ENCODE measurements around the gene PROCR.
"Not testable (repeated sequence)": the region's sequence is repeated elsewhere in the genome, so short reads cannot be mapped to it uniquely, and the experiment has no call there.

Gene PROCR

DNA sequence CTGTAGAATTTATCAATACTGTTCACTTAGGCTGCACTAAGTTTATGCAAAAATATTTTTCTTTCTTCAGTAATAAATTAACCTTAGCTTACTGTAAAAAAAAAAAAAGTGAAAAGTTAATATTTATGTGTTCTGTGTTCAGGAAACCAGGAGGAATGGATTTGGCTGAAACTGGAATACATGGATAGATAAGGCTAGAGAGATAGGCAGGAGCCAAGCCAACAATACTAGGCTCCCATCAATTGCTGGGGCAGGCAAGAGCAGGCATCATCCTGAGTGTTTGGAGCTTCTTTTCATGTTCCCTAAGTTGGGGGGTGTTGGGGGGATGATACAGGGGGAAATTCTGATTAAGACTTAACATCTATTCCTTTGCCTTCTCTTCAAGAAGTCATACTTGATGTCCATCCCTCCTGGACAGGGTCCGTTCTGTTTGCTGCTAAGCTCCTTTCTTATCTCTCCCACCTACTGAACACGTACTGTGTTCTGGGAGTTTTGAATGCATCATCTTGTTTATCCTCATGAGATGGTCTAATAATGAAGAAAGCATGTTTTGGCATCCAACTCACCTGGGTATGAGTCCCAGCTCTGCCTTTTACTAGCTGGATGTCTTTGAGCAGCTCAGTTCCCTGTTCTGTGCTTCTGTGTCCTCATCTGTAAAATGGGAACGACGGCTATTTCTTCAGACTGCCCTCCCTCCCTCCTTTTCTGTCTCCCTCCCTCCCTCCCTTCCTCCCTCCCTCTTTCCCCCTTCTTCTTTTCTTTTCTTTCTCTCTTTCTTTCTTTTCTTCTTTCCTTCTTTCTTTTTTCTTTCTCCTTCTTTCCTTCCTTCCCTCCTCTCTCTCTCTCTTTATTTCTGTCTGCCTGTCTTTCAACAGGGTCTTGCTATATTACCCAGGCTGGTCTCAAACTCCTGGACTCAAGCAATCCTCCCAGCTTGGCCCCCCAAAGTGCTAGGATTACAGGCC, 6.4 kb upstream of the PROCR start:
- no peak for DNase-seq

DNA sequence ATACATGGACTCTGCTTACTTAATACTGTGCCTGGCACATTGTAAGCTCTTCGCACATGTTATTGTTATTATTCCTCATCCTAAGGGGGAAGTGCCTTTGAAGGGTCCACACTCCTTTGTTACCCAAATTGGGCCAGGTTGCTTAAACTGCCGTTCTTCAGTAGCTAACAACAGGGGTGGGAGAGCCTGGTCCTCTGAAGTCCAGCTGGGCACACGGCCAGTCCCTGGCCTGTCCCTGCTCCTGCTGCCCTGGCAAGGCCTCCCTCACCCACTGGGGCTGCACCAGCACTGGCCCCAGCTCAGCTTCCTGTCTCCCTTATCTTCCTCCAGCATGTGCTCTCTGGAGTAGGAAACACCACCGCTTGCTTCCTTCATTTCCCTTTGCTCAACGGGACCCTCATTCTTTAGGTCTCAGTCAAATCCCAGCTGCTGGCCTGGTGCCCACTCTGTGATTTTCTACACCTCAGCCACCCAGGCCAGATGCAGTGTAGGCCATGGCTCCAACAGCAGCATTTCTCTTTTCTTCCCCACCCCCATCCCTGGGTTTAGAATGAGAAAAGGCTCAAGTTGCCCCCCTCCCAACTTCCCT, 5.5 kb upstream of the PROCR start:
- no peak for DNase-seq

DNA sequence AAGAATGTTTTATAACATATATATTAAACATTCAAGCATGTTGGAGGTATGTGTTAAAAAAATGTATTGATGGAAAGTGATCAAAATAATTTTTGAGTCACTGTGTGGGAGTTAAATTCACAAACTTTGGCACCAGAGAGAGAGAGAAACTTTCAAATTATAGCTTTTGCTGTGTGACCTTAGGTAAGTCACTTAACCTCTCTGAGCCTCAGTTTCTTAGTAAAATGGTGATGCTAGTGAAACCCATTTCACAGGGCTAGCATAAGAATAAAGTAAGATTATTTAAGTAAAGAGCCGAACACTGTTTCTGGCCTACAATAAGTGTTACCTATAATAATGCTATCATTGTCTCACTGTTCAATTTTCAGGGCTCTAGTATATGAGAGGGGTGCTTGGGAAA, 4.1 kb upstream of the PROCR start:
- DNase-seq = no peak

DNA sequence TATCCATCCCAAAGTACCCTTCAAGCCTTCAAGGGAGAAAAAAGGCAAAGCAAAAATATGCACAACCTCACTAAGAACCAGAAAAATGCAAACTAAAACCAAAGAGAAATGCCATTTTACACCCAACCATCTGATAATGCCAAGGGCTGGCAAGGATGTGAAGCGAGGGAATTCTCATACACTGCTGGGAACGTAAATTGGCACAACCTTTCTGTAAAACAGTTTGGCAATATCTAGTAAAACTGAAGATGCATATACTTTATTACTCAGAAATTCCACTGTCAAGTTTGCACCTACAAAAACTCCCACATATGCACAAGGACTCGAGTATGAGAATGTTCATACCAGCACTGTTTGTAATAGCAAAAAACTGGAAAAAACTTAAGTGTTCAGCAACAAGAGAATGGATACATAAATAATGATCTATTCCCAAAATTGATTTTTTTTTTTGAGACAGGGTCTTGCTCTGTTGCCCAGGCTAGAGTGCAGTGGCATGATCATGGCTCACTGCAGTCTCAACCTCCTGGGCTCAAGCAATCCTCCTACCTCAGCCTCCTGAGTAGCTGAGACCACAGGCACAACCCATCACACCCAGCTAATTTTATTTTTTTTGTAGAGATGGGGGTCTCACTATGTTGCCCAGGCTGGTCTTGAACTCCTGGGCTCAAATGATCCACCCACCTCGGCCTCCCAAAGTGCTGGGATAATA, 3.0 kb upstream of the PROCR start:
- DNase-seq = not testable (repeated sequence)

DNA sequence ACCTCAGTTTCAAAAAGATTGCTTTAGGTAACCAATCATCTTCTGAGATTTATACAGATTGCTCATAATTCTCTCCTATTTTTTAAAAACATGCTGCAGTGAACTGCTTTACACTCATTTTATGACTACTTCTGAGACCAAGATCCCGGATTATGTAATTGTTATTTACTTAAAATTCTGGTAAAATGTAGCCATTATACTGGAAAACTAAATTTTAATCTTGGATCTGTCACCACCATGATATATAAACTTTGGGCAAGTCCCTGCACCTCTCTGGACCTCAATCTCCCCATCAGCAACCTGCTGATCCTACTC, 477 bp upstream of the PROCR start:
- DNase-seq = no peak

DNA sequence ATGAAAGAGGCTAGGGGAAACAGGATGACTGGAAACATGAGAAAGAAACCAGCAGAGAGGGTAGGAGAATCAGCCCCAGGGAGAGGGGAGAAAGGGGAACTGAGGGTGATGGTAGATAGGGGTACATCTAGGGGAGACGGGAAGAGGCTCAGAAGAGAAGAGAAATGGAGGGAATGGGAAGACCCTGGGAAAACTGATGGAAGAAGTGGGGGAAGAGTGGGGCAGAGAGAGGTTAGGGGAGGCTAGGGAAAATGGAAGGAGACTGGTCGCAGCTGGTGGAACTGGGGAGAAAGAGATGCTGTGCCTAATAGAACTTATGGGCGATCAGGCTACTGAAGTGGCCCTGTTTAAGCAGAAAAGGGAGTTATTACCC, 548 bp downstream of the PROCR start:
- DNase-seq = no peak

DNA sequence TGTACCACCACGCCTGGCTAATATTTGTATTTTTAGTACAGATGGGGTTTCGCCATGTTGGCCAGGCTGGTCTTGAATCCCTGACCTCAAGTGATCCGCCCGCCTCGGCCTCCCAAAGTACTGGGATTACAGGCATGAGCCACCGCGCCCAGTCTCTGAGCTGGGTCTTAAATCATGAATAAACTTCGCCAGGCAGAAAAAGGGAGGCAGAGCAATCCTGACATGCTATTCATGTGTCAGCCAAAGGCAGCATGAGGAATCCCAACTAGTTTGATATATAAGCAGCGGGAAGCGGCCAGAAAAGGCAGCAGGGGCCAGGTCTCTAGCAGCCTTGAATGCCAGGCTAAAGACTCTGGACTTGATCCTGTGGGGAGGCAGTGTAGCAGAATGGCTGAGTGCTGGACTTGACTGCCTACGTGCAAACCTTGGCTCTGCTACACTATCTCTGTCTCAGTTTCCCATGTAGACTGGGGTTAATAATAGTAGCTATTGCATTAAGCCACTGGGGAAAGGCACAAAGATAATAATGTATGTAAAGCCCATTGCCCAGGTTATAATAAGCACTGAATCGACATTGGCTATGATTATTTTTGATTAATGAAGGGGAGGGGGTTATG, 1.8 kb downstream of the PROCR start:
- no peak for DNase-seq

DNA sequence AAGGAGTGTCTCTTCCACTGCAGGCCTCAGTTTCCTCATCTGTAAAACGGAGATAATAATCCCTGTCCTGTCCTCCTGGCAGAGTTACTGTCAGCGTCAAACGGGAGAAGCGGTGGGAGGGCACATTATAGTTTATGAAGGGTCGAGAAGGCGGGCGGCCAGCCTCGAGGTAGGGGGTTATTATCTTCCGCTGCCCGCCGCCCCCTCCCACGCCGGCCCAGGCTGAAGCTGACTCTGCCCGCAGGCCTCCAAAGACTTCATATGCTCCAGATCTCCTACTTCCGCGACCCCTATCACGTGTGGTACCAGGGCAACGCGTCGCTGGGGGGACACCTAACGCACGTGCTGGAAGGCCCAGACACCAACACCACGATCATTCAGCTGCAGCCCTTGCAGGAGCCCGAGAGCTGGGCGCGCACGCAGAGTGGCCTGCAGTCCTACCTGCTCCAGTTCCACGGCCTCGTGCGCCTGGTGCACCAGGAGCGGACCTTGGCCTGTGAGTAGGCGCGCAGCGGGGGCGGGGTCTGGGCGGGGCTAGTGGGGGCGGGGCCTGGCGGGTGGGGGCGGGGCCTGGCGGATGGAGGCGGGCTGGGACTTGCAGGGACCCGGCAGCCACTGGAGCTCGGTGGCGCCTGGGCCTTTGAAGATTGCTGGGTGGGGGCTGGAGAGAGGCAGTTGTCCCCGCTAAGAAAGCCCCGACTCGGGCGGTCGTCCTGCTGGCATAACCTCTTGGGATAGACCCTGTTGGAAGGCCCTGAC, 2.8 kb downstream of the PROCR start:
- DNase-seq = no peak

DNA sequence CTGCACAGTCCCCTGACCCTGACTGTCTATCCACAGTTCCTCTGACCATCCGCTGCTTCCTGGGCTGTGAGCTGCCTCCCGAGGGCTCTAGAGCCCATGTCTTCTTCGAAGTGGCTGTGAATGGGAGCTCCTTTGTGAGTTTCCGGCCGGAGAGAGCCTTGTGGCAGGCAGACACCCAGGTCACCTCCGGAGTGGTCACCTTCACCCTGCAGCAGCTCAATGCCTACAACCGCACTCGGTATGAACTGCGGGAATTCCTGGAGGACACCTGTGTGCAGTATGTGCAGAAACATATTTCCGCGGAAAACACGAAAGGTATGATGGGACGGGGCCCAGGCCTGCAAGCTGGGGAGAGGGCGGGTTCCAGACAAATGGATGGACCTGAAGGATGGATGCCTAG, 4.3 kb downstream of the PROCR start:
- no peak for DNase-seq

DNA sequence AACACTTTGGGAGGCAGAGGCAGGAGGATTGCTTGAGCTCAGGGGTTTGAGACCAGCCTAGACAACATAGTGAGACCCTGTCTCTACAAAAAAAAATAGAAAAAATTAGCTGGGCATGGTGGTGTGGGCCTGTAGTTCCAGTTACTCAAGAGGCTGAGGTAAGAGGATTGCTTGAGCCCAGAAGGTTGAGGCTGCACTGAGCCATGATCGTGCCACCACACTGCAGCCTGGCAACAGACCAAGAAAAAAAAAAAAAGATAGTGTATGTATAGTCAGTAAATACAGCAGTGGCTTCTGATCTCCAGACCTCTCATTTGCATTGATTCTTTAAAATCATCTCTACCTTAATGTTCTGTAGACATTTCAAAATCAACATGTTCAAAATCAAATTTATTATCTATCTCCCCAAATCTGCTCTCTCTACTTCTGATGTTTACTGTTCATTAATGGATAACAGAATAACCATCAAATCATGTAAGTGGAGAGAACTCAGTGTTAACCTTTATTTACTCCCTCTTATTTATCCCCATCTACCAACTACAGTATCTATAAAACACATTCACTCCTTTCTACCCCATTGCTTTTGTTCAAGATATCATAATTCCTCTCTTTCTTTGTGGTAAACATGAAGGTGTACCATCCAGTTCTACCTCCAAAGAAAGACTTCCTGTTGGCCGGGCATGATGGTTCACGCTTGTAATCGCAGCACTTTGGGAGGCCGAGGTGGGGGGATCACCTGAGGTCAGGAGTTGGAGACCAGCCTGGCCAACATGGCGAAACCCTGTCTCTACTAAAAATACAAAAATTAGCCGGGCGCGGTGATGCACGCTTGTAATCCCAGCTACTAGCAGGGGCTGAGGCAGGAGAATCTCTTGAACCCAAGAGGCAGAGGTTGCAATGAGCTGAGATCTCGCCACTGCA, 7.7 kb downstream of the PROCR start:
- DNase-seq = no peak

DNA sequence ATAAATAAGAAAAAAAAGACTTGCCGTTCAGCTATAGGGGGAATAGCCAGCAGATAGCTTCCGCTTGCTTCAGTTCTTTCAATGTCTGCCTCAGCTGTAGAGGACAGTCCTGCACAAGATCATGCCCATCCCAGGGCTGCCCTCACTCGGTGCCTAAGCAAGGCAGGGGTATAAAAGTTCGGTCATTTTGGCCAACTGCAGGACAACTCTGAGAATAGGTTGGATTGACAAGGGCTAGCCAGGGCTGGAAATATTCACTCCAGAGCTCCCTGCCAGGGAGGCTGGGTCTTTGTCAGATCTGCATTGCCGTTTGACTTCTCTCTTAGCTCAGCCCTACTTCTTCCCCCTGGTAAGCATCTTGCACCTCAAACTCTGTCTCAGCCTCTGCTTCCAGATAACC, 8.4 kb downstream of the PROCR start:
- DNase-seq = no peak

DNA sequence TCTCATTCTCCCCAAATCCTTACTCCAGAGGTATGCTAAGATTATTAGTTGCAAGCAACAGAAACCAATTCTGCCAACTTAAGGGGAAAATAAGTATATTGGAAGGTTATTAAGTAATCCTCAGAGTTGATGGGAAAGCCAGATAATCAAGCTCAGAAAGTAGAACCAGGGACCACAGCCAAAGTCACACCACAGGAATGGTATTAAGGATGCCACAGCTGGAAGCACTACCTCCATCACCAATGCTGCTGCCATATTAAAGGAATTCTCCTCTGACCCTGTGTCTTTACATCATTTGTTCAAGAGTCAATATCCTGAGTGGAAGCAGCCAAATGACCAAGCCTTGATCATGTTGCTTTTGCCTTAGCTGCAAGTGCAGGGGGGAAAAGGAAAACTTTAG, 9.9 kb downstream of the PROCR start:
- DNase-seq = no peak

DNA sequence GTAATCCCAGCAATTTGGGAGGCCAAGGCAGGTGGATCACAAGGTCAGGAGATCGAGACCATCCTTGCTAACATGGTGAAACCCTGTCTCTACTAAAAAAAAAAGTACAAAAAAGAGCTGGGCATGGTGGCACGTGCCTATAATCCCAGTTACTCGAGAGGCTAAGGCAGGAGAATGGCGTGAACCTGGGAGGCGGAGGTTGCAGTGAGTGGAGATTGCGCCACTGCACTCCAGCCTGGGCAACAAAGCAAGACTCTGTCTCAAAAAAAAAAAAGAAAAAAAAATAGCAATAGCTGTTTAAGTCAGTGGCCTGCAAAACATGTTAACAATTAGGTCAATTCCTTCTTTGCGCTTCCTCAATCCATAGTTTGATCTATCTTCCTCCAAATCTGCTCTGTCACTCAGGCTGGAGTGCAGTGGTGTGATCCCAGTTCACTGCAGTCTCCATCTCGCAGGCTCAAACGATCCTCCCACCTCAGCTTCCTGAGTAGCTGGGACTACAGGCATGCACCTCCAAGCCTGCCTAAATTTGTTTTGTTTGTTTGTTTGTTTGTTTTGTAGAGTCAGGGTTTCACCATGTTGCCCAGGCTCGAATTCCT, 14.9 kb downstream of the PROCR start:
- not testable (repeated sequence) for DNase-seq

DNA sequence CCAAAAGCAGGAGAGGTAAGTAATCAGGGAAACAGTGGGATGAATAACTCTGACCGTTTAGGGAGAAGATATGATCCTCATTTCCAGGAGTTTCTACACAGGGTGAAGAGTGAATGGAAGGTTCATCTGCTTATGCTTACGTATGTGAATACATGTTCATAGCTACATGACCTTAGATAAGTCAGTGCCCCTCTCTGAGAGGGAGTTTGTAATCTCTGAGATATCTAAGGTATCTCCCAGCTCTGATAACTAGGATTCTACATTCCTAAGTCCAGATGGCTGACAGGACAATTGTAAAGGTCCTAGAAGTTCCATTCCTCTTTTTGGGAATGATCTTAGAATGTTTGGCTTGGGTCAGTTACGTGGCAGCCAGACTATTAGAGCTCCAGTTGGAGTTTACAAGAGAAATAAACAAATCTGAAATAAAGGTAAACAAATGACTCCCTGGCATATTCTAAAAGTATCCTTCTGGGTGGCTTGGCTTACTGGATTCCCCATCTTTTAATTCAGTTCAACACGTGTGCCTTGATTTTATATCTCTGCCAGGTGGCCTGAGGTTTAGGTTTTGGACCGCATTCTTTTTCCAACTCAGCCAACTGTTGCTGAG, 15.8 kb downstream of the PROCR start:
- no peak for DNase-seq

DNA sequence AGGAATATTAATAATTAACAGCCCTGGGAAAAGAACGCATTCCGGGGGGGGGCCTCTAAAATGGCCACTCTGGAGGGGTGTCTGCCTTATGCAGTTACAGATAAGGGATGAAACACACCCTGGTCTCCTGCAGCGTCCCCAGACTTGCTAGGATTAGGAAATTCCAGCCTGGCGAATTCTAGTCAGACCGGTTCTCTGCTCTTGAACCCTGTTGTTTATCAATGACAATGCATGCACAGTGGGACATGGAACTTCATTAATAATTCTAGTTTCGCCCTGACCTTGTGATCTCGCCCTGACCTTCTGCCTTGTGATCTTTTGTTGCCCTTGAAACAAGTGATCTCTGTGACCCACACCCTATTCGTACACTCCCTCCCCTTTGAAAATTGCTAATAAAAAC, 17.4 kb downstream of the PROCR start:
- DNase-seq = not testable (repeated sequence)

DNA sequence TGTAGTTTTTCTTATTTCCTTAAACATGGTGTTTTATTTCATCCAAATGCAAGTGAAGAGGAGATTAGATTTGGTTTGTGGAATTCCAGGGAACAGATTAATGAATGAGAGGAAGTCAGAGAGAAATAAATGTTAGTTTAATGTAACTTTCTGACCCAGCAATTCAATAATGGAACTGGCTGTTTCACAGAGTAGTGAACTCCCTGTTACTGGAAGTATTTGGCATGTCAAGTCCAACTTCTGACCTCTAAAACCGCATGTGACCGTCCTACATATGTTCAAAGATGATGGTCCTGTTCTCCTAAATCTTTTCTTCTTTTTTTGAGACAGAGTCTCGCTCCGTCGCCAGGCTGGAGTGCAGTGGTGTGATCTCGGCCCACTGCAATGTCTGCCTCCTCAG, 18.7 kb downstream of the PROCR start:
- no peak for DNase-seq

DNA sequence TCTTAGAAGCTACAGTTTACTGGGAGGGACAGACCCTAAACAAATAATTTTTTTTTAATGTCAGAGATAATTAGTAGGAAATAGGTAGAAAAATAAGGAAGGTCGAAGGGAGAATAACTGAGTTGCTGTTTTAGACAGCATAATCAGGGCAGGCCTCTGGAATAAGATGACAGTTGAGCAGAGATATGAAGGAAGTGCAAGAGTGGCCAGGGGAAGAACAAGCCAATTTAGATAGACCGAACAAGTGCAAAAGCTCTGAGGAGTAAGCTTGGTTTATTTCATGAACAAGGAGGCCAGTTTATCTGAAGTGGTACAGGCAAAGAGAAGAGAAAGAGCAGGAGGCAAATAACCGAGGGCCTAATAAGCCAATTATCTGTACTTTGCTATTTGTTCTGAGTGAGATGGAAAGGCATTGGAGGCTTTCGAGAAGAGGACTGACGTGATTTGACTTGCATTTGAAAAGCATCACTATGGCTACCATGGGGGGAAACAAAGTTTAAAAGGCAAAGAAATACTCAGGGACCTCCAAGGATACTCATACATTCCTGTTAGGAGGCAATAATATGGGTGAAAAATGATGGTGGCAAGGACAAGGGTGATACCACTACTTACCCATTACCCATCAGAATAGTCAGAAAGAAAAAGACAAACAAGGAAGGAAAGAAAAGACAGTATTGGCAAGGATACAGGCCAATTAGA, 19.7 kb downstream of the PROCR start:
- no peak for DNase-seq

DNA sequence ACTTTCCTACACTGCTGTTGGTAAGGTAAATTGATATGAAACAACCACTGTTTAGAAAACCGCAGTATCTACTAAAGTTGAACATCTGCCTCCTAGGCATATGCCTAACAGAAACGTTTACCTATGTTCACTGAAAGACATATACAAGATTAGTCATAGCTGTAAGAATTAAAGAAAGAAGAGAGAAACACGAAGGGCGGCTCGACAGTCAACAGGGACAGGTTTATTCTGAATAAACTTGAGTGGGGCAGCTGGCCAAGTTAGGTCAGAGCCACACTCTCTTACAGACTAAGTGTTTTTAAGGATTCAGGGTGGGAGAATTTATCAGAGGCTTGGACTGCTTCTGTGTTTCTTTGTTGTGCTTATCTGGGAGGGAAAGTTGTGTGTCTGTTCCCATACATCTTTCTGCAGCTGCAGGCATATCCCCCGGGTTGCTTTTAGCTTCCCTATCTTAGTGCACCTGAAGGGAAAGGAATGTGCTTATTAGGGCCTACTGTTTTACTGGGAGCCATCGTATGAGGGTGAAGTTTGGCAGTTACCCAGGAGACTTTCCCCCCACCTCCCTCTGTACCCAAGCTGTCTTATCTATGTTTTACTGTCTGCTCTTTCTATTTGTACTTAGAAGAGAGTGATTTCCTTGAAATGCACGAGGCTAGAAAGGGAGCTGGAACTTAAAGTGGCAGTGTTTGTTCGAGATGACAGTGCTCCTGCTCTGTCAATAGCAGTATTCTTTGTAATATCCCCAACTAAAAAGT, 20.4 kb downstream of the PROCR start:
- DNase-seq = no peak

DNA sequence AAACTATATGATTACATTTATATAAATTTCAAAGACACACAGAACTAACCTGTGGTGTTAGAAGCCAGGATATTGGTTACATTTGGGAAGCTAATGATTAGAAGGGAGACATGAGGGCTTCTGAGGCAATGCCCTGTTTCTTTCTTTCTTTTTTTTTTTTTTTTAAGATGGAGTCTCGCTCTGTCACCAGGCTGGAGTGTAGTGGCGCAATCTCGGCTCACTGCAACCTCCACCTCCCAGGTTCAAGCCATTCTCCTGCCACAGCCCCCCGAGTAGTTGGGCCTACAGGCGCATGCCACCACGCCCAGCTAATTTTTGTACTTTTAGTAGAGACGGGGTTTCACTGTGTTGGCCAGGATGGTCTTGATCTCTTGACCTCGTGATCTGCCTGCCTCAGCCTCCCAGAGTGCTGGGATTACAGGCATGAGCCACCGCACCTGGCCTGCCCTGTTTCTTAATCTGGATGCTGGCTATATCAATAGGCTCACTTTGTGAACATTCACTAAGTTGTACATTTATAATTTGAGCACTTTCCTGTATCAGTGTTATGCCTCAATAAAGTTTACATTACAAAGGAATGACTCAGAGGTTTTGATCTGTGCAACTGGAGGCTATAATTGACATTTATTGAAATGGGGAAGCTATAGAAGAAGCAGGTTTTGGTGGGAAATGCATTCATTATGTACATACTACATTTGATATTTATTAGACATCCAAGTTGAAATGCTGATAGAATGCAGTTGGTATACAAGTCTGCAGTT, 21.3 kb downstream of the PROCR start:
- DNase-seq = not testable (repeated sequence)

Measured in CD4-positive, alpha-beta T cell treated with Interferon gamma for 1 hour (primary cell).